ENCODE data around the gene SERPIND1. TPM values are rescaled to one million over a fixed set of nuclear protein-coding genes. Genes with fewer than 3 reads are reported as not detected.

SERPIND1 gene
- total RNA-seq, 4 donors from 2014 or later = 0.22 TPM; not detected in 3

GRCh38 chr22:20798218-20798617 lies 24.3 kb downstream of the SERPIND1 start:
- in situ Hi-C loops (cut with MboI; ENCODE audit: low sequenced_read_pairs in 4 of 4) (no loop called here), intact Hi-C loops (cut with DNase I; ENCODE audit: low total_unique reads) (no loop called here)
- Histone ChIP-seq H3K27ac (no peak overlapping the region), H3K27me3 (no peaks in the 10 kb centered on the region), H3K4me1 (no peaks in the 10 kb centered on the region), H3K36me3 (peaks cover 0 to 95% of the 10 kb centered on the region in 2 donors), H3K9me3 (no peaks in the 10 kb centered on the region), H3K4me3 (no peak overlapping the region)
- no peak for ATAC-seq
- no peak for DNase-seq
- TF ChIP-seq POLR2A (IDR thresholded peaks at IDR 0.05) = no peak
- TF ChIP-seq, protein P1, sequence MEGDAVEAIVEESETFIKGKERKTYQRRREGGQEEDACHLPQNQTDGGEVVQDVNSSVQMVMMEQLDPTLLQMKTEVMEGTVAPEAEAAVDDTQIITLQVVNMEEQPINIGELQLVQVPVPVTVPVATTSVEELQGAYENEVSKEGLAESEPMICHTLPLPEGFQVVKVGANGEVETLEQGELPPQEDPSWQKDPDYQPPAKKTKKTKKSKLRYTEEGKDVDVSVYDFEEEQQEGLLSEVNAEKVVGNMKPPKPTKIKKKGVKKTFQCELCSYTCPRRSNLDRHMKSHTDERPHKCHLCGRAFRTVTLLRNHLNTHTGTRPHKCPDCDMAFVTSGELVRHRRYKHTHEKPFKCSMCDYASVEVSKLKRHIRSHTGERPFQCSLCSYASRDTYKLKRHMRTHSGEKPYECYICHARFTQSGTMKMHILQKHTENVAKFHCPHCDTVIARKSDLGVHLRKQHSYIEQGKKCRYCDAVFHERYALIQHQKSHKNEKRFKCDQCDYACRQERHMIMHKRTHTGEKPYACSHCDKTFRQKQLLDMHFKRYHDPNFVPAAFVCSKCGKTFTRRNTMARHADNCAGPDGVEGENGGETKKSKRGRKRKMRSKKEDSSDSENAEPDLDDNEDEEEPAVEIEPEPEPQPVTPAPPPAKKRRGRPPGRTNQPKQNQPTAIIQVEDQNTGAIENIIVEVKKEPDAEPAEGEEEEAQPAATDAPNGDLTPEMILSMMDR (IDR thresholded peaks at IDR 0.05 in 4 of 5, conservative IDR thresholded peaks at IDR 0.05 in 1 of 5) = no peak

- H3K9me3 ChIP-seq = no peaks in the 10 kb centered on the region
- in situ Hi-C loops (cut with MboI; ENCODE audit: low sequenced_read_pairs in 4 of 4) = no loop called here
- no peak overlapping the region for H3K4me3 ChIP-seq
- peaks cover 0 to 96% of the 10 kb centered on the region in 2 donors for H3K36me3 ChIP-seq
- TF ChIP-seq, protein P1 (IDR thresholded peaks at IDR 0.05 in 4 of 5, conservative IDR thresholded peaks at IDR 0.05 in 1 of 5) = no peak
- no peak for TF ChIP-seq POLR2A (IDR thresholded peaks at IDR 0.05)
- ATAC-seq (no peak), DNase-seq (no peak)
- no peak overlapping the region for H3K27ac ChIP-seq
- no peaks in the 10 kb centered on the region for H3K4me1 ChIP-seq
- no peaks in the 10 kb centered on the region for H3K27me3 ChIP-seq
- intact Hi-C loops (cut with DNase I; ENCODE audit: low total_unique reads) = no loop called here
These were observed 25.1 kb downstream of the SERPIND1 start for GRCh38 chr22:20798974-20799373.

DNA sequence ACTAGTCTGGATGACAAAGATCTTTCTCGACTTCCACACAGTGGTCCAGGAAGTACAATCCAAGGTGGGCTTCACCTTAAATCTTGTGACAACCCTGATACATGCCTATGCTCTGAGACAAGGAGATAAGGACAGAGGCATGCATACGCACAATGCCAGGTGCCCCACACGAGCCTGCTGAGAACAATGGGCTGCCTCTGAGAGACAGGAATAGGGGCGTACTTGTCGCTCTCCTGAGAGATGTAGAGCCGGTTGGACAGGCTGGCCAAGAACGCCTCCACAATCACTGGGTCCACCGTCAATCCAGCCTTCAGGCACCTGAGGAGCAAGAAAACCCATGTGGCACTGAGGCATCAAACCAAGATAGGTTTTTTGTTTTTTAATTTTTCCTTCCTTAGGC lies 25.5 kb downstream of the SERPIND1 start:
- TF ChIP-seq, protein P1 (IDR thresholded peaks at IDR 0.05 in 4 of 5, conservative IDR thresholded peaks at IDR 0.05 in 1 of 5) = no peak
- TF ChIP-seq POLR2A (IDR thresholded peaks at IDR 0.05) = no peak
- Histone ChIP-seq H3K9me3 (no peaks in the 10 kb centered on the region), H3K27me3 (no peaks in the 10 kb centered on the region), H3K4me3 (no peak overlapping the region), H3K36me3 (peaks cover 0 to 96% of the 10 kb centered on the region in 2 donors), H3K4me1 (no peaks in the 10 kb centered on the region), H3K27ac (no peak overlapping the region)
- intact Hi-C loops (cut with DNase I; ENCODE audit: low total_unique reads) = no loop called here
- DNase-seq (no peak), ATAC-seq (no peak)
- in situ Hi-C loops (cut with MboI; ENCODE audit: low sequenced_read_pairs in 4 of 4) = no loop called here

DNA sequence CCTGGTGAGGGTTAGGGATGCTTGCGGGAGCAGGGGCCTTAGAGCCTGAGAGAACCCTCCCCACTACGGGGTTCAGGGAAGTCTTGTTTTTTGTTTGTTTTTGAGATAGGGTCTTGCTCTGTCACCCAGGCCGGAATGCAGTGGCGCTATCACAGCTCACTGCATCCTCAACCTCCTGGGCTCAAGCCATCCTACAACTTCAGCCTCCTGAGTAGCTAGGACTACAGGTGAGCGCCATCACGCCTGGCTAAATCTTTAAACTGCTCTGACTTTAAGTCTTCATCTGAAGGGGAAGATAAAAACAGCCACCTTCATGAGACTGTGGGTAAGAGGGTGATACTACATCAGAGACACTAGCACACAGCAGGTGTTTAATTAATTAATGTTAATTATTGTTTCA lies 28.5 kb downstream of the SERPIND1 start:
- H3K9me3 ChIP-seq = no peaks in the 10 kb centered on the region
- H3K36me3 ChIP-seq = peaks cover 0 to 96% of the 10 kb centered on the region in 2 donors
- ATAC-seq = no peak
- H3K4me3 ChIP-seq = no peak overlapping the region
- no peak overlapping the region for H3K27ac ChIP-seq
- intact Hi-C loops (cut with DNase I; ENCODE audit: low total_unique reads) = no loop called here
- in situ Hi-C loops (cut with MboI; ENCODE audit: low sequenced_read_pairs in 4 of 4) = no loop called here
- no peaks in the 10 kb centered on the region for H3K4me1 ChIP-seq
- no peak for DNase-seq
- TF ChIP-seq POLR2A (IDR thresholded peaks at IDR 0.05) = no peak
- TF ChIP-seq, protein P1 (IDR thresholded peaks at IDR 0.05 in 4 of 5, conservative IDR thresholded peaks at IDR 0.05 in 1 of 5) = no peak
- H3K27me3 ChIP-seq = no peaks in the 10 kb centered on the region

- H3K4me3 ChIP-seq = no peak overlapping the region
- DNase-seq (no peak), ATAC-seq (no peak)
- intact Hi-C loops (cut with DNase I; ENCODE audit: low total_unique reads) (no loop called here), in situ Hi-C loops (cut with MboI; ENCODE audit: low sequenced_read_pairs in 4 of 4) (no loop called here)
- H3K27ac ChIP-seq = no peak overlapping the region
- H3K4me1 ChIP-seq = no peaks in the 10 kb centered on the region
- H3K36me3 ChIP-seq = peaks cover 0 to 92% of the 10 kb centered on the region in 2 donors
- no peaks in the 10 kb centered on the region for H3K9me3 ChIP-seq
- TF ChIP-seq, protein P1 (IDR thresholded peaks at IDR 0.05 in 4 of 5, conservative IDR thresholded peaks at IDR 0.05 in 1 of 5) = no peak
- TF ChIP-seq POLR2A (IDR thresholded peaks at IDR 0.05) = no peak
- H3K27me3 ChIP-seq = no peaks in the 10 kb centered on the region
These were observed 29.1 kb downstream of the SERPIND1 start for GRCh38 chr22:20802922-20803553.
